HG03280 (cell line): Measurements from ENCODE around the gene CCDC24.

Experiments
- ATAC-seq: cut with Tn5 transposase; IDR thresholded peaks from one replicate; pipeline ENCODE4 v1.9.1; 2021; ENCODE audit warnings: mild to moderate bottlenecking, moderate library complexity; ENCODE audit not compliant: unreplicated experiment

The CCDC24 gene

DNA sequence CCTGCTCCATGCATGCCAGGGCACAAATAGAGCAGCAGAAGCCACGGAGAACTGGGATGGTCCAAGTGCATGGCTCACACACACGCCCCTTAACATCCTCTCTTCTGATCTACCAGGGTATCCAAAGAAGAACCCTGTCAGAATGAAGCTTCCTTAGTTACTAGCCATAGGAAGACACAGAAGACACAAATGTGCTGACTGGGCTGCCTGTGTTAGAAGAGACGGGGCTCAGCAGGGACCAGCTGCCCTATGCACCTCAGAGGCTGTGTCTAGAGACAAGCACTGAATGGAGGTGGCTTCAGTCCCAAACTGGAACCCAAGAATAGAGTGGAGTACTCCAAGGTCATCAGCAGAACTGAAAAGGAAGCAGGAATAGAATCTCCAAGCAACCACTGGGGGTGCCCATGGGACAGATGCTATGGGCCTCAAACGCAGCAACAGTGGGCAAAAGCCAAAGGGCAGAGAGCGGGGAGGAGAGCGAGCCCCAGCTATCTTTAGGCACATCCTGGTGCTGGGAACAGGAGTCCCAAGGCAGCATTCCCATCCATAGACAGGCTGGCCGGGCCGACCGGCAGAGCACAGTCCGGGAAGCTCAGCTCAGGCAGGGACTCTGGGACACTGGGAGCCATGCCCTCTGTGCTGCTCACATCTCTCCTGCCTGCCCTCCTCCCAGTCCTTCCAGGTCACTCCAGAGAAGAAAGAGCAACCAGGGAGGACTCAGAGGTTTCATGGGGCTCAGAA, 30.4 kb downstream of the CCDC24 start:
- ATAC-seq = no peak

DNA sequence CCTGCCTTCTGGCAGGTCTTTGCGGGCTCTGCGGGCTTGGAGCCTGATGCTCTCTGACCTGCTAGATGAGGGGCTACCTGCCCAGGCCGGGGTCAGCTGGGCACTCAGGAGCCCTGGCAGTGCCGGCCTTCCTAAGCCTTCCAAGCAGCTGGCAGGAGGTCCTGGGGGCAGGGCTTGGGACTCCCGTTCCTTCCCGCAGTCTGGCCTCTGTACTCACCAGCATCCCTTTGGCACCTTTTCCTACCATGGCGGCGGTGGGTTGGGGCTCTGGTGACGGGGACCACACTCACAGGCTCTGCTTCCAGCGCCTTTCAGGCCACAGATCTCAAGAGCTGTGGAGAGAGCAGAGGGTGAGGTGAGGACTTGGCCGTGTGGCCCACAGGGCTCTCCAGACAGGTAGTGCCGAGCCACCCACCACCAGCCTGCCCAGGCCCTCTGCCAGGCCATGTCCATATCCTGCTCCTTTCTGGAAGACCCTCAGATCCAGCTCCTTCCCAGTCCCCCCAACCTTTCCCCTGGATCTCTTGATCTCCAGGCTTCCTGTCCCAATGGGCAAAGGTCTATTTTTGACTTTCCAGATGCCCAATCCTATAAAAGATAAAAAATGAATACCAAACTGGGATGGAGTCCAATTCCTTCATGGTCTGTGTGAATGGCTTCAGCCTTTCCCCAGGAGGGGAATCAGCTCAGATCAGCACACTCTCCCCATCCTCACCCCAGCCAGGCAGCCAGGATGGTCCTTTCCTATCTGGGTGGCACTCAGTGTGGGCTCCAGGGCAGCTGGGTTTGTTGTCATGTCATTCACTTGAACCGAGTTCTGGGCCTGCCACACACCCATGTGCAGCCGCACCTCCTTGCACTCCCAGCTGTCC, 32.9 kb downstream of the CCDC24 start:
- ATAC-seq = no peak

DNA sequence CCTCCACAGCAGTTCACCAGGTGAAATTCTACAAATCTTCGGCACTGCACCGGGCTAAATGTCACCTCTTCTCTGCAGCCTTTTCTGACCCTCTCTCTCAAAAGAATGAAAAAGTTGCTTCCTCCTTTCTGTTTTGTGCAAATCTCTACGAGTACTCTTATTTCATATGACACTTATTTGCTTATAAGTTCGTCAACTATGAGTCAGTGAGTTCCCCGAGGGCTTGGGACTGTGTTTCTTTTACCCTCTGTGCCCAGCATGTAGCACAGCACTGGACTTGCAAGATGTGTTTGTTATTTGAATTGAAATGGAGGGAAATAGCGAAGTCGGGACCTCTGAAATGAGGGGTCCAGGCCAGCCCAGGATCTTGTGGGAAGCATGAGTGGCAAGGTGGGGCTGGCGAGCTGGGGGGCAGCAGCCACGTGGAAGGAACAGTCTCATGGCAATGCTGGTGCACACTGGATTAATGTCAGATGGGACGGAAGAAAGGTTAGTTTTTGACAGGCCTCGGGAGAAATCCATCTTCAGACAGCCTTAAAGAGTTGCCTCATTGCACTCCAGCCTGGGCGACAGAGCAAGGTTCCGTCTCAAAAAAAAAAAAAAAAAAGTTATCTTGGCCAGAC, 33.6 kb downstream of the CCDC24 start:
- ATAC-seq = no peak

DNA sequence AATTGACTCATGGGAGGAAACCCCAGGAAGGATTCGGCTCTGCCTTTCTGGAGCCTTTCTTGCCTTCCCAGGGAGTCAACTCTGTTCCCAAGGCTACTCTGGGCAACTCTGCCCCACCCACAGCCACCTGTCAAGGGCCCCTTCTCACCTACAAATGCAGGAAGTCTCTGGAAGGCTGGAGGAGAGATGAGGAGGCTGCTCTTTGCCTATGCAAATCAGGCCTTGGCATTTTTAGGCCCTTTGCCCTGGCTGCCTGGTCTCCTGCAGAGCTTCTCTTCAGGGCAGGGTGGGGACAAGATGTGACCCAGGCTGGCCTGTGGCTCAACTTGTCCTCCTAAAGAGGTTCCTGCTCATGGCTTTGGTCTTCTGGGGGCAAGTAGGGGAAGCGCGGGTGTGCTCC, 34.4 kb downstream of the CCDC24 start:
- ATAC-seq = no peak

DNA sequence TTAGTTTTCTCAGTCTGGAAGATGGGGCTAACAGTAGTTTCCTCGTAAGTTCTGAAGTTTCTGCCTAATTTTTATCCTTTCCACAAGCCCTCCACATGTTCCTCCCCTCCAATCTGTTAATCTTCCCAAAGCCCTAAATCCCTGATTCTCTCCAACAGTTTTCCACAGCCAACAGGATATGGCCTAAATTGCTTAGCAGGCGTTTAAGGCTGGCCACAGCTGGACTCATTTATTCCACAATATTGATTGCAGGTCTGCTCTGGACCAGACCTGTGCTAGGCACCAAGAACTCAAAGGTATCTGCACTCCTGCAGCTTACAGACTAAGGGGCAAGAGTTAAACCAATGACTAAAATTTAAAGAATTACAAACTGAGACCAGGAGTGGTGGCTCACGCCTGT, 35.9 kb downstream of the CCDC24 start:
- no peak for ATAC-seq

DNA sequence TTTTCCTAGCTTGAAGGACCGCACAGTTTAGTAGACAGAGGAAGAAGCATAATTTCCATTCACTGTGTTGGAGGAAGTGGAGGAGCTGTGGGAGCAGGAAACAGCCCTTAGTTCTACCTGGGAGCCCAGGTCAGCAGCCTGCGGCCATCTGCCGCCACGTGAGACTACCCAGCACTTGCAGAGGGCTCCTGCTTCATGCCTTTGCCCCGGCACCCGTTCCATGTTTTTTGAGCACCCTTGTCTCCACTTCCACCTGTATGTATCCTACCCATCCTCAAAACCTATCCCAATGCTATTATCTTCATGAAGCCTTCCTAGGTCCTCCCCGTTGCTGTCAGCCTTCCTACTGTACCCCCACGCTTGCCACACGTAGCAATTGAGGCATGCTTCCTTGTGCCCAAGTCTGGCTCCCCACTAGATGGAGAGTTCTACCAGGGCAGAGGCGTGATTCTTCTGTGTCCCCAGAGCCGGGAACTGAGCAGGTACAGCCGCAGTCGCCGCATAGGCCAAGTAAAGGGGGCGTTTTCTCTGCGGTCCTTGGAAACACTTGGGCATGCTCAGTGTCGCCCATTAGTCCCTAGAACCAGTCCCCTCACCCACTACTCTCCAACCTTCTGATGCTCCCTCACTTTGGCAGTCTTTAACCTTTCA, 38.0 kb downstream of the CCDC24 start:
- ATAC-seq = no peak

DNA sequence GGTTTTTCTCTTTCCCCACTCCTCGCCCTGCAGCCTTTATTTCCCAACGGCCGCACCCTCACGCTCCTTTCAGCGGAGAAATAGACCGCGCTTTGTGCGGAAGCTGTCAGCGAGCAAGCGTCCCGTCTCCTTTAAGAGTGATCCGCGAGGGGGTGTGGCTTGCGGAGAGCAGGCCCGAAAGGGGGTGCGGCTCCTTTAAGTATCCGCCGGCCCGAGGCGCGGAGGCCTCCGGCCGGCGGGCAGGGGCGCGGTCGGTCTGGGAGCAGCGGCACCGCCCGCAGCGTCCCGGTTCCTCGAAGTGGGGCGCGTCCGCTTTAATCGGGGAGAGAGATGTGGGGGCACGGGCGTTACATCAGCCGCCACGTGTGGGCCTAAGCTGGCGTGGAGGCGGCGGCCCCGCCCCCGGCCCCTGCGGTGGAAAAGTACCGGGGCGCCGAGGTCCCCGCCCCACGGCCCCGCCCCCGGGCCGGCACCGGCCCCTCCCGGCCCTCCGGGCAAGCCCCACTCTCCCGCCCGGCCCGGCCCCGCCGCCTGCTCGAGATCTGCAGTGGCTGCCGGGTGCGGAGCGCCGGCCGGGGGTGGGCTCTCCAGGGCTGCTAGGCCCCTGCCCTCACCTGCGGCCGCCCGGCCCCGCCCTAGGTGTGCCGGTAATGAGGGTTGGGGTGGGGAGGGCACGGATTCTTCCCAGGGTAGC, 38.7 kb downstream of the CCDC24 start:
- ATAC-seq = peak; percentile 81

DNA sequence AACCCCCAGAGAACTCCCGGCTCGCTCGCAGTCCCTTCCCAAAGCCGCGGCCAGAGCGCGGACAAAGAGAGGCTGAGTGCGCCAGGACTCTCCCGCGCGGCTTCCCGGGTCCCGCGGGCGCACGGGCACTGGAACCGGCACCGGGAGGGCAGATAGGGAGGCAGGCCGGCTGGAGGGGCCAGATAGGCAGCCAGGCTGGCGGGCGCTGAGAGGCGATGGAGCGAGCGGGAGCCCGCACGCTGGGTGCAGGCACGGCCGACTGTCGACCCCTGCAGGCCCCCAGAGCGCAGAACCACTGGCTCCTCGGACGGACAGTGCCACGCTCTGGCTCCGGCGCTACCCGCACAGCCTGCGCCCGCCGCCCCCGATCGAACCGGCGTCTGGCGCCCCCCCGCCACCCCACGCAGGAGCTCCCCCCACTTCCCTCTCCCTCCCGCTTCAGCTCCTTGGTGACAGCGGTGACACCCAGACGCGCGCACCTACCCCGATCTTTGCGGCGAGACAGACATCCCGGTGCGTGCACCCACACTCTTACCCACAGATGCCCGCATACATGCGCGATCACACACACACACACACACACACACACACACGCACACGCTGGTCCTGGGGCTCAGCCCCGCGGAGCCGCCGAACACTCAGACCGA, 39.3 kb downstream of the CCDC24 start:
- ATAC-seq = peak; percentile 24

DNA sequence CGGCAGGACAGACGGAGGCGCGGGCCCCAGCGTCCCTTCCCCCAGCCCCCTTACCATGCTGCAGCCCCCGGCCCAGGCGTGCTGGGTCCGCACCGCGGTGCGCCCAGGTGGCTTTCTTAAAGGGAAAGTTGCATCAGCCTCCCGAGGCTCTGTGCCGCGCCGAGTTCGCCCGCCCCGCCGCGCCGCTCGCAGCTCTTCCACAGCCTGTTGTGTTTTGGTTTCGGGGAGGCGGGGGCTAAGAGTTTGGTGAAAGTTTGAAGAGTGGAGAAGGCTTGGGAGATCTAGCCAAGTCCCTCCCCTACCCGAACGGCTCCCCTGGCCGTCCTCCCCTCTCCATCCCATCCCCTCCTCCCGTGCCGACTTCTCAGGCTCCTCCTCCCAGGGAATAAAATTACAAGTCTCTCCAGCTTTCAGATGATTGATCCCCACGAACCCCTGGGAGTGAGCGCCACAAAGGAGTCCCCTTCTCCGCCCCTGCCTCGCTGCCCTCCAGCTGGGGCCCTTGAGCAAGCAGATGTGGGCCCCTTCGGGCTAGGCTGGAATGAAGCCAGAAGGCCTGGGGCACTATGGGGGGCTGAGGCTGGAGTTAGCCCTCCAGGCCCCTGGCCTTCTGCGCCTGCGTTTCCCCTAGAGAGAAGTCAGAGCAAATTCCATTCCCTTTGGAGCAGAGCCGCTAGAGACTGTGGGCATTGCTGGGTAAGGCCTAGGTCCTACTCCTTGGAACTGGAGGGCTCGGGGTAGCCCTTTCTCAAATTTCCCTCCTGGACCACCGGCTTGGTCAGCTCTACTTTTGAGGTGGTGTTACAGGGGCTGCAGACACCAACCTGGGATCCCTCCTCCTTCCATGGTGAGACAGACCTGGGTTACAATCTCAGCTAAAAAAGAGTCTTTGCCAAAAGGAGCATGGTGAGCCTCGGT, 40.1 kb downstream of the CCDC24 start, which contains the start of gene SLC6A9:
SLC6A9 (minus strand) TSS at position 211 of the 918 bp plus-strand sequence. CDS start 7,185 bp downstream, outside the sequence.
- ATAC-seq = no peak

DNA sequence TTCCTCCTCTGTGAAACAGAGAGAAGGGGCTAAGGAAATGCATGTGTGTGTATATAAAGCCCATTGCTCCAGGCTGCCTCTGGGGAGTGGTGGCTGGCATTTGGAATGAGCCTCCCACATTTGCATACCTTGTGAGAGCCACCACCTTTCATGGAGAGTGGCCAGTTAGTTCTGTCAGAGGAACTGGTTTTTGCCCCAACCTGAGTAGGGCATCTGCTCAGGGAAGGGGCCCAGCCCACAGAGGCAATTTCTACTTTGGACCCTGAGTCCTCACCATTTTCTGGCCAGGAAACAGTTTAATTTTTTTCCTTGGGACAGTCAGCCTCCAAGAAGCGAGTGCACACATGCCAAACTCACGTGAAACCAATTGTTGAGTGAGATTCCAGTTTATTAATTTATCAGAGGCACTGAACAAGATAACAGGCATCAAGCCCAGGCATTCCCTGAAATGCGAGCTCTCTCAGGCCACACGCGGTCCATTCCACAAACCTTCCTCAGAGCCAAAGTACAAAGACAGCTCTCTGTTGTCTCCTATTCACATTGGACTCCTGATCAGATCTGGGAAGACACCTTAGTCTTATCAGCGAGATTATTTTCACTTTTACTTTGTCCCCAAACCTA, 40.9 kb downstream of the CCDC24 start:
- no peak for ATAC-seq

DNA sequence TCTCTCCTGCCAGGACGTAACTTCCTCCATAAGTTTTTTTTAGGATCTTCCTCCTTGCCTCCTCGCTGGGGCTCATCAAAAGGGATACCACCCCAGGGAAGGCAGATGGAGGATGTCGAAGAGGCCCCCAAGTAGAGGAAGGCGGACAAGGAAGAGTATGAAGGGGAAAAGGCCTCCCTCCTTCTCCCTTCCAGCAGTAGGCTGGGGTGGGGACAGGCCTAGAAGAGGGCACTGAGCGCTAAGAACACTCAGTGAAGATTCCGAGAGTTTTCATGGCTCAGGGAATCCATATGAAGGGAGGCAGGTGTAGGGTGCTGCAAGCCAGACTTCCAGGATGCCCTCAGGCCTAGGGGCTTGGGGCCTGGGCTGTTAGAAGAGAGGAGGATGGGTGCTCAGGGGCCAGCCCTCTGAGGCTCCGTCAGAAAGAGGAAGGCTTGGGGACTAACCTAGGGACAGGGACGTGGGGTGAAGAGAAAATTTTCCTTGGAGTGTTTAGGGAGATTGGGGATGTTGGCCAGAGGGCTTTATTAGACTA, 41.7 kb downstream of the CCDC24 start:
- ATAC-seq = no peak

DNA sequence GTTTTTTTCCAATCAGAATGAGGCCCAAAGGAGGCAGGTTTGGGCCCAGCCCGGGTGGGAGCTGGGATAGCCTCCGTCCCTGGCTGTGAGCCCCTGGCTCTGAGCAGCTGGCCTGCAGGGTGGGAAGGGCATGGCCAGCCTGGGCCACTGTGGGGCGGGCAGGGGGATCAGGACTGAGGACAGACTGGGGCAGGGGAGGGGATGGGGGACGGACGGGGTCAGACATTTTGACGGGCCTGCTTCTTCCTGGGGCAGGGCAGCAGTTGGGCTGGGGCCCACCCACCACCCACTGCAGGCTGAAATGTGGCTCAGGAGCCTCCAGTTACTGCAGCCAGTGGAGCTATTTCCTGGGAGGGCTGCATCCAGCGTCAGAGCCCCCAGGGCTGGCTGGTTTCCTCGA, 42.4 kb downstream of the CCDC24 start:
- no peak for ATAC-seq

DNA sequence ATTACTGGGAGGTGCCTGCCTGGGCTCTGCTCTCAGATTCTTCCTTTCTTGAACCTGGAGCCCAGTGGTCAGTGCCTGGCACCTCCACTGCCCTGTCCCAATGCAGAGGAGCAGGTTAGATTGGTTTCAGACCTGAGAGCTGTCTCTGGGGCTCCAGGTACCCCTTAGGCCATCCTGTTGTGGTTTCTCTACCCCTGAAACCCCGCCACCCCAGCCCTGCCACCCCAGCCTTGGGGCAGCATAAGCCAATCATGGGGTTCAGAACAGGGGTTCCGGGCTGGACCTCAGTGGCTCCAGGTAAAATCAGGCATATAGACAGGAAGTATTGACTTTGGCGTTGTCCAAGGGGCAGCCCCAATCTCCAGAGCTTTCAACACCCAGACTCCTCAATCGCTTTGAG, 43.0 kb downstream of the CCDC24 start:
- no peak for ATAC-seq

DNA sequence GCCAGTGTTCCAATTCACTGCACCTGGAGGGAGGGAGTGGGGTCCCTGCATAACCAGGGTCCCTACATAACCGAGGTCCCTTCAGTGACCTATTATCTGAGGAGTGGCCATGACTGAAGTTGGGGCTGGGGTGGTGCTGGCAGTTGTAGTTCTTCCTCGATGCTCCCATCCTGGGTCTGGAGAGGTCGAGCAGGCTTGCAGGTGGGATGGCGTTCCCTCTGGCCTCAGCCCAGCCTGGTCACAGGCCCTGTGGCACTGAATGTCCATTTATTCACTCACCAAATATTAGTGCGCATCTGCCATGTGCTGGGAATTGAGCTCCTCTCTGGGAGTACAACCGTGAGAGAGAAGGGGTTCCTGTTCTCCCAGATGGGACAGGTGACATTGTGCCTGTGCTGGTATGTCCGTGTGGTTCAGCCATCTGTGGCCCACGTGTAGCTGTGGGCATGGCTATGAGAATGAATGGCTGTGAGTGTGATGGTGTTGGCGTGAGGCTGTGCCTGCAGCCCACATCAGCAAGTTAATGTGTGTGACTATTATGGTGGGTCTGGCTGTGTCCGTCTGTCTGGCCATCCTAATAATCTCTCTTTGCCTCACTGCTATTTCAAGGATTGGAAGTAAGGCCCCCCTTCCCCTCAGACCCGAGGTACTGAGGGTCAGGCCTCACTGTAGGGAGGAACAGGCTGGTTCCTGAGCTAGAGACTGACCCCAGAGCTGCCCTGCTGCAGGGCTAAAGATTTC, 43.7 kb downstream of the CCDC24 start:
- ATAC-seq = no peak

DNA sequence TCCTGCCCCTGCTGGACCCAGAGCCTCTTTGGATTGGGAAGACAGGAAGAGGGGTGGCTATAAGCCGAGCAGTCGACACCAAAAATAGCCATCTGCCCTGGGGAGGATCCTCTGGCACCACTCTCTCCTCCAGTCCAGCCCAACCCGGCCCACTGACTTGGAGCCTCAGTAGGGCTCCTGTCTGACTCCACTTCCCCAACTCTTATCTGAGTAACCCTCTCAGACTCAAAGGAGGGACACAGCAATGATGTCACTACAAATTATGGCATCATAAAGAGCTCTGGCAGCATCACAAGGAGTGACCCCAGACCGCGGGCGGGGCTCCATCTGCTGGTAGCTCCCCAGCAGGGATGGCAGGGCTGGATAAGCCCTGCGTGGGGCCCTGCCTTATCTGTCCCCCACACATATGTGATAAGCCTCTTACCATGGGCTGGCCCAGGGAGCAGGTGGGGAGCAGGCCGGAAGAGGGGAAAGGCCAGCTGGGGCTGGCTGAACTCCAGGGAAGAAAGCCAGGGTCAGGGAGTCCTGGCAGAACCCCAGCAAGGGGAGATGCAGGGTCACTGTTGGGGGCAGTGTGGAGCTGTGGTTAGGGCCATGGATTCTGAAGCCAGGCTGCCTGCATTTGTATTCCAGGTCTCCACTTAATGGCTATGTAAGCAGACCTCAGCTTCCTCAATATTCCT, 44.5 kb downstream of the CCDC24 start:
- ATAC-seq = no peak

DNA sequence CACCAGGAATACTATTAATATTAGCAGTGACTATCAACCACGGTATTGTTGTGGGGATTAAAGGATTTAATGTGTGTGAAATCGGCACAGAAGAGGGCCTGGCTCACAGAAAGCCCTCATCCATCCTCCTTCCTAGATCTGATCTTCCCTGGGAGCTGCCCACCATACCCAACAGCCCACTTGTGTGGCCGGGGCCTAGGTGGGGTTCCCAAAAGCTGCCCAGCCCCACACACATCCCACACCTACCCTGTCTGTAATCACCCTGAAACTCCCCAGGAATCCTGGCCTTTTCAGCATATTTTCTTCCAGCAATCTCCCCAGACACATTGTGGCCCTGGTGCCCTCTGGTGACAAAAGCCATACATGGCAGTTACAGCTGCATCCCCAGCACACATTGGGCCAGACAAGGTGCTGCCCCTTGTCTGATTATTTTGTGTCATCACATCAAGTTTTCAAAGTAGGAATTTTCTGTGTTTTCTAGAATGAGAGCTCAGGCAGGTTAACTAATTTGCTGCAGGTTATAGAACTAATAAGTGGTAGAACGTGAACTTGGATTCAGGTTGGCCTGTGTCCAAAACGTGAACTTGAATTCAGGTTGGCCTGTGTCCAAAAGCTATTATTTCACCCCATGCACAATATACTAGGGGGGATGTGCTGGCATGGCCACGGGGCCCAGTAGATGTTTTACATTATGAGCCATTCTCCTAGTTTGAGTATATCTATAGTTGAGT, 45.2 kb downstream of the CCDC24 start:
- ATAC-seq = no peak
